Middle frontal gyrus (tissue), 1 donor: ENCODE results near the gene CHST13.

Source experiments
- DNase-seq: peaks from one replicate; pipeline ENCODE4 v3.0.0-alpha.2; 2015; ENCODE audit warnings: low spot score; ENCODE audit errors: extremely low spot score

The CHST13 gene

DNA sequence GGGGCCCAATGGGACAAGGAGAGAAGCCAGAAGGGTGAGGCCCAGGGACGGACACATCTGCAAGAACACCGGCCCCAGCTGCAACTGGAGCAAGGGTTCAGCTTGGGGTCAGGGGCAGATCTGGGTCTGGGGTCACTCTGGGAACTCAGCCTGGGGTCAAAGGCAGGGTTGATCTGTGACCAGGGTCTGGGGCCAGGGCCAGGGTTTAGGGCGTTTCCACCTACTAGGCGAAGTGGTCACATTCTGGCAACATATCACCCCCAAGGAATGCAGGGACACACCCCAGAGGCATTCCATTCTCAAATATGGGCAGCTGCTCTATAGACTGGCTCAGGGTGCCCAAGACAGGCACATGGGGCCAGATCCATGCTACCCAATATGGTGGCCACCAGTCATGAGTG lies 15.4 kb upstream of the CHST13 start:
- DNase-seq, result no peak

DNA sequence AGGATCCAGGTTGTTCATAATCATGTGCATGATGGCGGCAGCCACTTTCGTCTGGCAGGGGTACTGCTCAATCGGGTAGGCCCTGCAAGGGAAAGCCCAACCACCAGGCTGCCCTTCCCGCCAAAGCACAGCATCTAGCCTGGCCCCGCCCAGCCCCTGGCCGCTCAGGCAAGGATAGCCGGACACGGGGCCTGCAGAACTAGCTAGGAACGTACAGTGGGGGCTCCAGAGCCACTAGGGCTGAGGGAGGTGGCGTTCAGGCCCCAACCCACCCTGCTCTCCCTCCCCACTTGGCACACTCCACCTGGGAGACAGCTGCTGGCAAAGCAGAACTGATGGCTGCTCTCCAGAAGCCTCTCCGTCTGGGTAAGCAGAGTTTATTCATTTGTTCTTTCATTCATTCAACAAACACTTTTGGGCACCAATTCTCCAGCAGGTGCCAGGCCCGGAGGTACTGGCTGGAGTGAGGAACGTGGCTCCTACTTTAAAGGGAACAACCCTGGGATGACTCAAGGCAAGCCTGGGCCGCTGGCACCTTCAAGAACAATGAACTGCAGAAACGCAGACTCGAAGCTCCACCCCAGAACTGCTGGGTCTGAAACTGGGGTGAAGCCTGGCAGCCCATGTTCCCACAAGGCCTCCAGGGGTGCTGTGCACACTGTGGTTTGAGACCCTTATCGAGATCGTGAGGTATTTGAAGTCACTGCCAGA lies 14.2 kb upstream of the CHST13 start:
- no peak for DNase-seq

- no peak for DNase-seq
These were observed 13.5 kb upstream of the CHST13 start for GRCh38 chr3:126510308-126510910.

- no peak for DNase-seq
These were observed 12.7 kb upstream of the CHST13 start for GRCh38 chr3:126511291-126511690.

DNA sequence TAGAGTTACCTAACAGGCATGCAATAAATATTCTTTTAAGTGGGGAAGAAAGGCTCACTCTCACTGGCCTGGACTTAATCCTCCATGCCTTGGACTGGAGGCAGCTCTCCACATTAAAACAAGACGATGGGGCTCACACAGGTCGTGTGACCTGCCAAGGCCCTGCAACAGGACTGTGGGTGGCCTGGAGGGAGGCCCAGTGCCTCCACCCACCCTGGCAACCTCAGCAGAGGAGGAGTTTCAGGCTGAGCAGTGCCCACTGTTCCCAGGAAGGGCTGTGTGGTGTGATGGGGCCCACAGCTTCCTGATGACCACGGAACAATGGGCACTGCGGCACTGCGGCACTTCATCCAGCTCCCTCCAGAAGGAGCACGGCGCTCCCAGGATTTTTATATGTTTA lies 11.9 kb upstream of the CHST13 start:
- DNase-seq, result no peak

DNA sequence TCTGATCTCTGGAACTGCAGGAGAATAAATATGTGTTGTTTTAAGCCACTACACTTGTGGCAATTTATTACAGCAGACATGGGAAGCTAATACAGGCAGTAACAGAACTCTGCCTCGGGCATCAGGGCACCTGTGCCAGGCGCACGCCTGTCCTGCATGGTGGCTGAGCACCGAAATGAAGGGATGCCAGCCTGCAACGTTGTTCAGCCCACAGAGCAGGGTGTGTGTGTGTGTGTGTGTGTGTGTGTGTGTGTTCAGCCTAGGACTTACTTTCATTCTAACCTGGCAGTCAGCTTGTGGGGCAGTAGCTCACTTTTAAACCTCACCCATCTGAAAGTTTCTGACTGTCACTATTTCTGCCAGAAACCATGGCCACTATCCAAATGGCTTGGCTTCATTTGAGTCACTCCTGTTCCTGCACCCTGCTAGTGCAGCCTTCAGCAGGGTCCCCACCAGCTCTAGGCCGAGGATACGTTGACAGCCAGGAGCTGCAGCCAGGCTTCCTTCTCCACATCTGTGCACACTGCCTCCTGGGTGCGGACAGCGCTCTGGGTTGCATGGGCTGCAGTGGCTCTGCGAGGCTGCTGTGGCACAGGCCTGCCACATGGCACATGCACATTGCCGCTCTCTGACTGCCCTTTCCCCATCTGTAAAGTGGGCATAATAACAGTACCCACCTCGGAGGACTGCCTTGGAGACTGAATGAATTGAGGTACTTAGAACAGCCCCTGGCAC lies 10.9 kb upstream of the CHST13 start:
- DNase-seq, result no peak

DNA sequence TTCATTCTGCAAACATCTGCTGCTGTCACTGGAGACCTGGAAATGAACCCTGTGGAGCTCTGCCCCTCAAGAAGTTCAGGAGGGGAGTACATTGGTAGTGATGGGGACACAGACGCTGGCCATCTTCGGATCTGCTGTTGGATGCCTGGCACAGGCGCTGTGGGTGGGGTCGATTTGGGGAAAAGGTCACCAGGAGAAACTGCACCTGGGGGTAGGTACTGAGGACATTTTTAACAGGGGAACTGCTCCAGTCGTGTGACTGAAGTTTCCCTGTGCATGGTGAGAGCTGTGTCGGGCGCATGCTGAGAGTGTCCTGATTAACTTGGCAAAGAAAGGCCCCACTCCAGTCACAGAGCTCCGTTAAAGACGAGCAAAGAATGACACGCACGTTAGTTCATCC lies 9.8 kb upstream of the CHST13 start:
- no peak for DNase-seq

DNA sequence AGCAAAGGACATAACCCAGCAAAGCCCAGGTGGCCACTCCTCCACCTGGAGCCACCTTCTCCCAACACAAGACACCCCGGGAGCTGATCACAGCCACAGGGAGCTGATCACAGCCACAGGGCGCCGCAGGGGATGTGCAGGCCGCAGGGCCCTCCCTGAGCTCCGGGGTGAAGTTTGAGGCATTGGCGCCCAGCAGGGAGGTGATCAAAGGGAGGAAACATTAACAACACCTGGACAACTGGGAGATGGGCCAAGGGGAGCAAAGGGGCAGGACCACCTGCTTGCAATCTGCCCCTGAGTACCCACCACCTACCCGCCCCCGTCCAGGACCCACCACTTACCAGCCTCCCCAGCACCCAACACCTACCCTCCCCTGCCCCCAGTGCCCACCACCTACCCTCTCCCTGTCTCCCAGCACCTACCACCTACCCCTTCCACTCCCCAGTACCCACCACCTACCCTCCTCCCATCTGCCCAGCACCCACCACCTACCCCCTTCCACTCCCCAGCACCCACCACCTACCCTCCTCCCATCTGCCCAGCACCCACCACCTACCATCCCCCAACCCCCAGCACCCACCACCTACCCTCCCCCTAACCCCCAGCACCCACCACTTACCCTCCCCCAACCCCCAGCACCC lies 8.8 kb upstream of the CHST13 start:
- DNase-seq, result no peak

- no peak for DNase-seq
These were observed 7.6 kb upstream of the CHST13 start for GRCh38 chr3:126516152-126516935.

- DNase-seq, result no peak
These were observed 7.0 kb upstream of the CHST13 start for GRCh38 chr3:126516936-126517290.

DNA sequence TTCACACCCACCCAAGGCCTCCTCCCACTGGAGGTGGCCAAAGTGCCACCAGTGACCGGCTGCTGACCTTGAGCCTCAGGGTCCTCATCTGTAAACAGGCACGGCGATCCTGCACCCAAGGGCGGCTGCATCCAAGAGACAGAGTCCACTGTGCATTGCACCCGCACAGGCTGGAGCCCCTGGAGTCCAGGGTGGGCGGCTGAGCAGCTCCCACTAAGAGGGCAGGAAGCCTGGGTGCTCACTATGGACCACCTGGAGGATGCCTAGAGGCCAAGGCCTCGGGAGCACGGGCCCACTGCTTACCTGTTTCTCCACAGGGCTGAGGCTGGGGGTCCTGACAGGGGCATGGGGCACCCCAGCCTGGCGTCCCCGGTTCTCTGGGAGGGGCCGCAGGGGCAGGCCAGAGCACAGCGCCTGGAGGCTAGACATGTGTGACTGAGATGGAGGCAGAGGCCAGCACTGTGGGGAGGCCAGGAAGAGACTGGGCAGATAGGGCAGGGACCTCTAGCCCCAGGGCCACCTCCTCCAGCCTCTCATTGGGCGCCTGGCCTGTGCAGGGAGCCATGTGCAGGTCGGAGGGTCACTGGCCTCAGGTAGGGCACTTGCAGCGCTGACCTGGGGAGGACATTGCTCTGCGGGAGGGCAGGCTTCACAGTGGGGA lies 6.5 kb upstream of the CHST13 start, which contains the start of gene UROC1:
TSS of gene UROC1 (minus strand) at position 483 of the 661 bp plus-strand sequence. CDS start at position 429, 54 bp downstream.
- no peak for DNase-seq

- DNase-seq, result no peak
These were observed 5.8 kb upstream of the CHST13 start for GRCh38 chr3:126517986-126518778.

- no peak for DNase-seq
These were observed 5.2 kb upstream of the CHST13 start for GRCh38 chr3:126518779-126519177.

DNA sequence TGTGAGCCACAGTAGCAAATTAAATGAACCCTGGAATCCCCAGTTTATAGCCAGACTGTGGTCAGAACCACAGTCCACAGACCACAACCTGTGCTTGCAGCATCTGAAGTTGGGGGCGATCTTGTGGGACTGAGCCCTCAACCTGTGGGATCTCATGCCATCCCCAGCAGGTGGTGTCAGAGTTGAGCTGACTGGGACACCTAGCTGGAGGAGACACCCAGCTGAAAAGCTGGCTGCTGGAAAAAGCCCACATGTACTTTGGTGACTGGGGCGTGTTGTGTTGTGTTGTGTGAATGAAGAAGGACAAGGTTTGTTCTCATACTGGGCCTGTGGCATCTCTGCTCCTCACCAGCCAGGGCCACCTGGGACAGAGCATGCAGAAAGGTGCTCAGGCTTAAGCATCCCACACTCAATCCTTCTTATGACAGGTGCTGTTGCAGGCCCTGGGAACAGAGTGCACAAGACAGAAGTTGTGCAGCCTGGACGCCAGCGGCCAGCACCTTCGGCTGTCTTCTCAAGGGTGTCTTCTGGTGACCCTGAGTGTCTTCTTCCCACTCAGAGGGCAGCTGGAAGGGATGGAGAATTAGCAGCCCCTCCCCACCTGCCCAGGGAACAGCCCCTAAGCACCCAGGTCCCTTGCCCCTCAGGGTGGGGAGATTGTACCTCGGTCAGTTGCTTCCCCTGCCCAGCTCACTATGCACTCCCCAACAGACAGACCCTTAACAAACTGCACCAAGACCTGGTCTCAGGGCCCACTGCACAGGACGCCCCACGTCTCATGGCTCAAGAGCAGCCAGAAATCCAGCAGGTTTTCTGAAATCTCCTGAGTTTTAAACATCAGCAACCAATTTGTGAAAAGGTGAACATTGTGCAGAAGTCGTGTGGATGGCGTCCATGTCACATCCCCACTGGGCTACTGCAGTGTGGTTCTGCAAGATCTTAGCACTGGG lies 4.2 kb upstream of the CHST13 start:
- no peak for DNase-seq

GRCh38 chr3:126521122-126521891 lies 2.6 kb upstream of the CHST13 start:
- peak; percentile 41 for DNase-seq

- peak; percentile 69 for DNase-seq
These were observed 1.6 kb upstream of the CHST13 start for GRCh38 chr3:126522363-126522788.

GRCh38 chr3:126524429-126524988 lies 554 bp downstream of the CHST13 start:
- no peak for DNase-seq
